Umbilical cord (tissue), 2 donors: ENCODE data around the gene ATP10D. TPM values are rescaled to one million over a fixed set of nuclear protein-coding genes. Genes with fewer than 3 reads are reported as not detected.
"Not testable (repeated sequence)": the region's sequence is repeated elsewhere in the genome, so short reads cannot be mapped to it uniquely, and the experiment has no call there.

Experiments used
- DNase-seq: peaks from one replicate; pipeline ENCODE4 v3.0.0-alpha.2; 2015; ENCODE audit warnings: low spot score
- total RNA-seq: library from RNA; depleted of rRNA; stranded (reverse); fragments of >200 nt; gene quantifications from one replicate; pipeline ENCODE4 v1.2.3, GENCODE V29; 2014; ENCODE audit warnings: low replicate concordance; ENCODE audit not compliant: insufficient read depth

Gene ATP10D
- total RNA-seq, 1 donor from 2014 or later, result 30.8 TPM

- DNase-seq, result no peak
These were observed 49.7 kb downstream of the ATP10D start for GRCh38 chr4:47534772-47535171.

- no peak for DNase-seq
These were observed 50.6 kb downstream of the ATP10D start for GRCh38 chr4:47535567-47536147.

GRCh38 chr4:47536966-47537365, 51.9 kb downstream of the ATP10D start:
- DNase-seq, result no peak

GRCh38 chr4:47538111-47538824, 53.2 kb downstream of the ATP10D start:
- no peak for DNase-seq

- no peak for DNase-seq
These were observed 53.7 kb downstream of the ATP10D start for GRCh38 chr4:47538825-47539154.

GRCh38 chr4:47542640-47543039, 57.6 kb downstream of the ATP10D start:
- not testable (repeated sequence) for DNase-seq

- DNase-seq, result no peak
These were observed 58.3 kb downstream of the ATP10D start for GRCh38 chr4:47543331-47543730.

GRCh38 chr4:47550357-47550756, 65.3 kb downstream of the ATP10D start:
- DNase-seq, result not testable (repeated sequence)

GRCh38 chr4:47550899-47551548, 65.9 kb downstream of the ATP10D start:
- DNase-seq, result no peak

- DNase-seq, result no peak
These were observed 66.6 kb downstream of the ATP10D start for GRCh38 chr4:47551682-47552081.

GRCh38 chr4:47553329-47554125, 68.5 kb downstream of the ATP10D start:
- no peak for DNase-seq

GRCh38 chr4:47555920-47556319, 70.8 kb downstream of the ATP10D start:
- DNase-seq, result not testable (repeated sequence)

- DNase-seq, result no peak
These were observed 72.2 kb downstream of the ATP10D start for GRCh38 chr4:47557255-47557654.

GRCh38 chr4:47560682-47561081, 75.6 kb downstream of the ATP10D start:
- no peak for DNase-seq

GRCh38 chr4:47561331-47561730, 76.3 kb downstream of the ATP10D start:
- no peak for DNase-seq

- no peak for DNase-seq
These were observed 77.2 kb downstream of the ATP10D start for GRCh38 chr4:47562297-47562696.

- DNase-seq, result no peak
These were observed 81.5 kb downstream of the ATP10D start for GRCh38 chr4:47566566-47566965.

GRCh38 chr4:47566969-47567368, 81.9 kb downstream of the ATP10D start:
- no peak for DNase-seq

- no peak for DNase-seq
These were observed 82.4 kb downstream of the ATP10D start for GRCh38 chr4:47567511-47567910.

GRCh38 chr4:47570816-47571215, 85.7 kb downstream of the ATP10D start:
- DNase-seq, result no peak

- no peak for DNase-seq
These were observed 87.9 kb downstream of the ATP10D start for GRCh38 chr4:47572981-47573380.
